Activated CD4-positive, alpha-beta T cell treated with anti-CD3 and anti-CD28 coated beads for 36 hours (primary cell): ENCODE measurements around the gene MAGI1. TPM values are rescaled to one million over a fixed set of nuclear protein-coding genes. Genes with fewer than 3 reads are reported as not detected.
A peak's percentile ranks its signal among the peaks of the same experiment; 100 is the strongest.

ENCODE experiments used
- ATAC-seq: fragments of 200-7000 bp; cut with Tn5 transposase; one replicate; pipeline ENCODE4 v1.10.0; 2021; ENCODE audit warnings: mild to moderate bottlenecking, moderate library complexity
- CTCF ChIA-PET: fragments of 350-600 bp; sonication (Branson Sonifier 250); formaldehyde crosslinking; loops from one replicate; lab custom pipeline; 2021; ENCODE audit warnings: antibody characterized with exemption; lab: Charles Lee
- POLR2A ChIA-PET: fragments of 350-600 bp; sonication (Branson Sonifier 250); formaldehyde crosslinking; loops from one replicate; lab custom pipeline; 2021; ENCODE audit warnings: antibody characterized with exemption, inconsistent platforms; lab: Charles Lee
- DNase-seq: peaks from one replicate; pipeline ENCODE4 v3.0.0-alpha.2; 2020
- H3K27ac Mint-ChIP-seq: one replicate; pipeline ENCODE4 v1.8.0; 2021; ENCODE audit warnings: mixed read lengths
- H3K27me3 Mint-ChIP-seq: one replicate; pipeline ENCODE4 v1.8.0; 2021; ENCODE audit warnings: mixed read lengths
- H3K36me3 Mint-ChIP-seq: one replicate; pipeline ENCODE4 v1.8.0; 2021; ENCODE audit warnings: low read depth, mixed read lengths
- H3K4me1 Mint-ChIP-seq: one replicate; pipeline ENCODE4 v1.8.0; 2021; ENCODE audit warnings: mixed read lengths
- H3K4me3 Mint-ChIP-seq: one replicate; pipeline ENCODE4 v1.8.0; 2021; ENCODE audit warnings: mild to moderate bottlenecking, moderate library complexity, mixed read lengths
- H3K9me3 Mint-ChIP-seq: one replicate; pipeline ENCODE4 v1.8.0; 2021; ENCODE audit warnings: low read depth, mixed read lengths
- intact Hi-C, 2 experiments: fragments of 100-400 bp; cut with DNase I in 1 of 2; cut with micrococcal nuclease in 1 of 2; formaldehyde crosslinking; loops; one replicate each; pipeline versions ENCODE4 v1.14.2 to v1.15.1; 2022 to 2024; cut with DNase I, micrococcal nuclease
- total RNA-seq, 2 experiments: library from RNA; stranded (reverse); gene quantifications; one replicate each; pipeline ENCODE4 v1.2.3, GENCODE V29; 2021

Gene MAGI1
- total RNA-seq, 2 experiments from 2014 or later: 0.09 to 0.18 TPM

DNA sequence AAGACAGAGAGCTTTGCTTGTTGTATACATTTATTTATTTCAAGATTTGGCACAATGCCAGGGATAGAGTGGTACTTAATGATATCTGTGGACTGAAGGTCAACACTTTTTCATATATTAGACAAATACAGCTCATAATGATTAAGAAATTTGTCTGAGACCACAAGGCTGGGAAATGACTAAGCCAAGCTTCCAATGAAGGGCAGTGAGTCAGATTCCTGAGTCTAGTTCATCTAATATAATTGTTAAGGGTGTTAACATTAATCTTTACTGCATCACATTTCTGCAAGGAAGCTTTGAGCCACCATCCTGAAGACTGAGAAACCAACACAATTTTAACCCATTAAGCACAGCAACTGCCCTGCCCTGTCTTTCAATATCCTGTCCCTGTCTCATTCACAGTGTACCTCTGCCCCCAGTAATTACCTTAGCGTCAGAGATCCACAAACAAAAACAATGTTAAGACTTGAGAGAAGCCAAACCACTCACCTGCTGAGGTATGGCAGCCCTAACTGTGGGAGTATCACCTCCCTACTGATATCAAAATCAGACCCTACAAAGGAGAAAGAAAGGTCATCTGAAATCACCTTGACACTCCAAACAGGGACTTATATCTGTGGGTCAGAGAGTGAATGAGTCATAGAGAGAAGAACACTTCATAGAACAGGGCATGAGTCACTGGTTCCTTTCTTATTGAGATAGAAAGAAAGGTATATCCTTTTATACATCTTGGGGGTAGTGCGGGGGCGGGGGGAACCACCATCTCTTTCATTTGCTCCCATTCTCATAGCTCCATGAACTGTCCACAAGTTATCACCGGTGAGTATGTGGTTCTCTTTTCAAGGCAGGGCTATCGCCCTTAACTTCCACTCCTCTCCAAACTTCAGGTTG, 74.7 kb downstream of the MAGI1 start:
- DNase-seq: peak; percentile 77
- Mint-ChIP-seq H3K36me3 (no peaks in the 10 kb centered on the region), H3K4me1 (peaks cover 14% of the 10 kb centered on the region), H3K27ac (peak overlapping the region; percentile 77), H3K9me3 (peaks cover 1% of the 10 kb centered on the region), H3K4me3 (no peak overlapping the region), H3K27me3 (peaks cover 8% of the 10 kb centered on the region)
- ChIA-PET POLR2A (no interaction called here), CTCF (no interaction called here)
- peak; percentile 94 for ATAC-seq
- intact Hi-C loops: loop anchor here (1.0 to 10.0 kb wide), 4 partner anchors 29 to 511 kb away; no protein-coding TSS in a partner anchor

DNA sequence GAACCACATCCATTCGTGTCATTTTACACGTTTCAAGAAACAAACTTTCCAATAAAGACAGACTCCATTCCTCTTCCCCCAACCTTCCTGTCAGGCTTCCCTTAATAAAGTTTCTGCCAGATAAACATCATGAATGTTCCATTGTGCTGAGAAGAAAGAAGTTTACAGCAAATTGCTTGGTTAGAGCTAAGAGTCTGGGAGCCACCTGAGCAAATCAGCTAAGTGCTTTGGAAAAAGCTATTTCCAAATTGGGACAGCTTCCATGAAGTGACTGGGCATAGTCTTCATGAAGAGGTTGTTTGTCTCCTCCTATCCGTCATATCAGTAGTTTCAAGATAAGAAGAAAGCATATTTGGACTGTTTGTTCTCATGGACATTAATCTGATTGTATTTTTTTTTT, 77.0 kb downstream of the MAGI1 start:
- Mint-ChIP-seq H3K36me3 (no peaks in the 10 kb centered on the region), H3K27ac (no peak overlapping the region), H3K27me3 (no peaks in the 10 kb centered on the region), H3K9me3 (peaks cover 1% of the 10 kb centered on the region), H3K4me1 (peaks cover 14% of the 10 kb centered on the region), H3K4me3 (no peak overlapping the region)
- DNase-seq (no peak), ATAC-seq (no peak)
- CTCF ChIA-PET: no interaction called here
- POLR2A ChIA-PET: no interaction called here
- intact Hi-C loops: loop anchor here in 1 of 2 experiments (10.0 kb wide), 1 partner anchor 513 kb away; no protein-coding TSS in a partner anchor

DNA sequence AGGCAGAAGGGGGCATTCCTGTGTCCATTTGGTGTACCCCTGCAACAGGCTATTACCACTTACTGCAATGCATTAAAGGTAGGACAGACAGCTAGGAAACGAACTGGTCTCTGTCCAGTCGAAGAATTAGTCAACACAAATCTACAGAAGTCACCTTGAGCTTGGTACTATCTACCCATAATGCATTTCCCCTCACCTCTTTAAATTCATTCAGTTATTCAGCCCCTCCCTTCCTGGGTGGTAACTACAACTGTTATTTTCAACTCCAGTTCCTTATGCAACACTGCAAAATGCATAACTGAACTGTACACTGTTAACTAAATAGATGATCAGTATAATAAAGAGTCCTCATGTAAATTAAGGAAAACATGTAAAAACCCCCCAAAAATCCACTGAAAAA, 77.6 kb downstream of the MAGI1 start:
- no peak overlapping the region for H3K27ac Mint-ChIP-seq
- CTCF ChIA-PET: no interaction called here
- POLR2A ChIA-PET: no interaction called here
- ATAC-seq (no peak), DNase-seq (no peak)
- H3K9me3 Mint-ChIP-seq: peaks cover 1% of the 10 kb centered on the region
- H3K36me3 Mint-ChIP-seq: no peaks in the 10 kb centered on the region
- H3K4me3 Mint-ChIP-seq: no peak overlapping the region
- no peaks in the 10 kb centered on the region for H3K27me3 Mint-ChIP-seq
- peaks cover 14% of the 10 kb centered on the region for H3K4me1 Mint-ChIP-seq
- intact Hi-C loops: loop anchor here in 1 of 2 experiments (10.0 kb wide), 1 partner anchor 514 kb away; no protein-coding TSS in a partner anchor

DNA sequence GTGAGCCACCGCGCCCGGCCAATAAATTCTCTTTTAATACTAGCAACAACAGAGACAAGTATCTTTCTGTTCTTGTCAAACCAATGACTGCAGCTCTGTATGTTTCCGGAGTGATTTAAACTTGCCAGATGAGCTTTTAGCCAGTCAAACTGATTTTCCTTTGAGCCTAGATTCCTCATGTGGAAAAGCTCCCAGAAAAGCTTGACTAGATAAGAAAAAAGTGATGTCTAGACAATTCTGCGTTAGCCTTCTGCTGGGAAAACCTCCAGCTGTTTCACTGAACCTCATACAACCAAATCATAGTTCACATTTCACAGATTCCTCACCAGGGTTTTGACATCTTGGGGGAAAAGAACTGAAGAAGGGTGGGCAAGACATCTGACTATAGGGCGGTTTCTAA, 78.6 kb downstream of the MAGI1 start:
- Mint-ChIP-seq H3K4me1 (peaks cover 14% of the 10 kb centered on the region), H3K4me3 (no peak overlapping the region), H3K27me3 (no peaks in the 10 kb centered on the region), H3K36me3 (no peaks in the 10 kb centered on the region), H3K27ac (no peak overlapping the region), H3K9me3 (peaks cover 1% of the 10 kb centered on the region)
- POLR2A ChIA-PET: no interaction called here
- ATAC-seq (no peak), DNase-seq (no peak)
- intact Hi-C loops: loop anchor here in 1 of 2 experiments (10.0 kb wide), 1 partner anchor 515 kb away; no protein-coding TSS in a partner anchor
- CTCF ChIA-PET: no interaction called here

DNA sequence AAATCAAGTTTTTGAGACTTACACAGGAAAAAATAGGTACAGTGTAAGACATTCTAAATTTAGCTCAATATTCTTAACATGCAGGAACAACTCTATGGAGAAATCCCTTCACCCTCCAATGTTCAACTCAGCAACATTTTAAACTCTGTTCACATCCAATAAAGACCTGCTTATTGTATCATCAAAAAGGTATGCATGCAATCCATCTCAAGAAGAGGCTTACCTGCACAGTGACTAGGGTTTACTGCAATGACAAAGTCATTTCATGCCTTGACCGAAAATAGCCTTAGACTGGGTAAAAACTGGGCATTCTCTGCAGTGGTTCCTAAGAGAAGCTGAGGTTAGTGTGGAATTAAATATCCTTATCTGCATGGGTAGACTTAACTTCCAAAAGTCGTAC, 80.5 kb downstream of the MAGI1 start:
- POLR2A ChIA-PET: no interaction called here
- no peak for DNase-seq
- Mint-ChIP-seq H3K27ac (no peak overlapping the region), H3K4me1 (no peaks in the 10 kb centered on the region), H3K9me3 (peaks cover 1% of the 10 kb centered on the region), H3K4me3 (no peak overlapping the region), H3K27me3 (no peaks in the 10 kb centered on the region), H3K36me3 (no peaks in the 10 kb centered on the region)
- intact Hi-C loops: no loop called here
- ATAC-seq: no peak
- CTCF ChIA-PET: no interaction called here

DNA sequence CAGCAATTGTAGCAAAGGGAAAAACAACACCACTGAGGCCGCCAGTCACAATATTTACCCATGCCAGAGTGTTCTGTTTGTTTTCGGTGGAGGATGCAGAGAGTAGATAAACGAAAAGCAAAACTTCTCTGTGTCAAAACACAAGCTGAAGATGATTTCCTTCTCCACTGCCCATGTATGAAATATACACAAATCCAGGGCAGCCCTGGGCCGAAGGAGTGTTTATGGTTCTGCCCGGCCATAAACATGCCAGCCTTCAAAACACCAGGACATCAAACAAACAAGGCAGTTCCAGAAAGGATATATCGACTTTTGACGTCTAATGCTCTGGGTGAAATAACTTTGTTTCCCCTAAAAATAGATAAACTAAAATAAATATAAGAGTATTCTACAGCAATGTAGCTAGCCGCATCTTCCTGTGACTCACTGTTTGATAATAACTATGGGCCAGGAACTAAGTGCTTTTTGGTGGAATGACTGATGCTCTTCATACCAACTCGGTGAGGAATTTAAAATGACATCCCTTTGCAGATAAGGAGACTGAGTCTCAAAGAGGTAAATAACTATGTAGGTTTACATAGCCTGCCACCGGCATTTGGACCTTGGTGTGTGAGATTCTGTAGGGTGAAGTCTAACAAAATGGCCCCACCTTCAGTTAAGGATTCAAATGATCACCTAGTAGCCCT, 82.8 kb downstream of the MAGI1 start:
- ATAC-seq (no peak), DNase-seq (no peak)
- H3K4me3 Mint-ChIP-seq: no peak overlapping the region
- no peaks in the 10 kb centered on the region for H3K27me3 Mint-ChIP-seq
- CTCF ChIA-PET: no interaction called here
- H3K36me3 Mint-ChIP-seq: no peaks in the 10 kb centered on the region
- no peak overlapping the region for H3K27ac Mint-ChIP-seq
- intact Hi-C loops: no loop called here
- H3K9me3 Mint-ChIP-seq: no peaks in the 10 kb centered on the region
- POLR2A ChIA-PET: no interaction called here
- no peaks in the 10 kb centered on the region for H3K4me1 Mint-ChIP-seq

DNA sequence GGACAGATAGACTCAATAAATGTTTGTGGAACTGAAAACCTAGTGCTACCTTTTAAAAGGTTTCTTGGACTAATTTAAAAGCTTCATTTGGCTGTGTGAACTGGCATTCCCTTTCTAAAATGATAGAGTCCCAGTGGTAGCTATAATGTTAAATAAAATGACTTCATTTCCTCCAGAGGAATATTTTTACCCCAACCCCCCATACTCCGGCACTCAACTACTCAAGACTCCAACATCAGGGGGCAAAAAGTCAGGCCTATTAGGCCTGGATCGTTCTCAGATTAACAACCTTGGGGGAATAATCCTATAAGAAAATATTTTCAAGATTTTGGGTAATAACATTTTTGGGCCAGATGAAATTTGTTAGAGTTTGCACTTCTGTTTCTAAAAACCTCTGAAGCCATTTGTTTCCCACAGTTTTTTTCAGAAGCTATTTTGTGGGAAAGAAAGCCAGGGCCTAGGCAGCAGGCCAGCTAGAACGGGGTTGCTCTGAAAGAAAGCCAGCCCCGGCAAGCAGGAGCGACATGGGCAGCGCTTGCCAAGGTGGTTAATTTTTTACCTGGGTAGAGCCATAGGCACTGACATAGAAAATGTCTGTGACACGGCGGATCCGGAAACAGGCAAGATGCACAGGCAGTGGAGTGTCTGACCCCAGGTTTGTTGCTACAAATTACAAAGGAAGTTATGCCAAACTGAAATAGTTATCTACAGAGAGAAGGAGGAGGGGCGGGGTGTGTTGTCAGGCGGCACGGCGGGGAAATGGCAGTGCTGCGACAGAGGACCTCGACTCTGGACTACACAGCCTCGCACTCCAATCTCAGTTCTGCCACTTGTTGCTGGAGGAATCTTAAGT, 84.6 kb downstream of the MAGI1 start:
- no peaks in the 10 kb centered on the region for H3K4me1 Mint-ChIP-seq
- DNase-seq: no peak
- H3K4me3 Mint-ChIP-seq: no peak overlapping the region

DNA sequence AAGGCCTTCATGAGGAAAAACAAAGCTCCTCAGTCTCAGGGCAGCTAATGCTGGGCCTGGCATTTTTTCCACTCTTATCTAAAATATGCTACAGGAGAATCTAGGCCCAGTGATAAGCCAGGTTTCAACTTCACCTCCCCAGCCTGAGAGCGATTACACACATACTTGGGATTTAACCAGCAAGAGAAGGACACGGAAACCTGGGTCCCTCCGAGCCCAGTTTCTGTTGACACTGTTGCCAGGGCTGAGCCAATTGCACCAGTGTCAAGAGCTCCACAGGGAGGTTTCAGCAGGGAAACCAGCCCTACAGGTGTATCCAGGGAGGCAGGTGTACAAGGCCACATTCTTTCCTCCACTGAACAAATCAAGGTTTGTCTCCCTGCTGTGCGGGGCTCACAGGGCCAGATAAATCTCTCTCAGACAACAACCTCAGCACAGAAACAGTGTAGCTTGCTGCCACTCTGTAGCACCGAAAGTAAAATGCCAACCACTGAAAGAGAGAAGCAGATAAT, 85.4 kb downstream of the MAGI1 start:
- intact Hi-C loops: no loop called here
- Mint-ChIP-seq H3K4me3 (no peak overlapping the region), H3K4me1 (no peaks in the 10 kb centered on the region), H3K27me3 (no peaks in the 10 kb centered on the region), H3K36me3 (no peaks in the 10 kb centered on the region), H3K9me3 (no peaks in the 10 kb centered on the region), H3K27ac (no peak overlapping the region)
- ChIA-PET CTCF (interaction anchor here (0.6 kb wide), 1 partner anchor 220 kb away, joined by 3 read pairs; no protein-coding TSS in a partner anchor), POLR2A (no interaction called here)
- DNase-seq (no peak), ATAC-seq (no peak)

More for the DNA sequence above, 84.6 kb downstream of the MAGI1 start:
- Mint-ChIP-seq H3K9me3 (no peaks in the 10 kb centered on the region), H3K27me3 (no peaks in the 10 kb centered on the region), H3K27ac (no peak overlapping the region), H3K36me3 (no peaks in the 10 kb centered on the region)
- no peak for ATAC-seq
- intact Hi-C loops: no loop called here
- ChIA-PET CTCF (interaction anchor here (0.6 kb wide), 1 partner anchor 241 kb away, joined by 3 read pairs; no protein-coding TSS in a partner anchor), POLR2A (no interaction called here)

DNA sequence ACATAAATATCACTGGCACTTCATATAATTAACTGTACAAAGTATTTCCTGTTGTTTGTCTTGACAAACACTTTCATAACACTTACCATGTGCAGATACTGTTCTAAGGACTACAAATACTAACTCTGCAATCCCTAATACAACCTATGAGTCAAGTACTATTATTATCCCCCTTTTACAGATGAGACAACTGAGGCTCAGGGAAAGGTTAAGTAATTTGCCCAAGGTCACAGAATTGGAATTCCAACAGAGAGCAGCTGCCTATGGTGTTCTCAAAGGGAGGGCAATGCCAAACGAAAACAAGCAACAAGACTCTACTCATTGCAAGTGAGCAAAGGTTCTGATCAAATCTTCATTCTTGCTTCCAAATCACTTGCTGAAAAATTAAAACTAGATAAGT, 85.9 kb downstream of the MAGI1 start:
- POLR2A ChIA-PET: no interaction called here
- H3K36me3 Mint-ChIP-seq: no peaks in the 10 kb centered on the region
- H3K4me1 Mint-ChIP-seq: no peaks in the 10 kb centered on the region
- H3K27me3 Mint-ChIP-seq: no peaks in the 10 kb centered on the region
- no peak overlapping the region for H3K27ac Mint-ChIP-seq
- intact Hi-C loops: no loop called here
- H3K4me3 Mint-ChIP-seq: no peak overlapping the region
- CTCF ChIA-PET: interaction anchor here (0.6 kb wide), 1 partner anchor 220 kb away, joined by 3 read pairs; no protein-coding TSS in a partner anchor
- DNase-seq (no peak), ATAC-seq (no peak)
- H3K9me3 Mint-ChIP-seq: no peaks in the 10 kb centered on the region

DNA sequence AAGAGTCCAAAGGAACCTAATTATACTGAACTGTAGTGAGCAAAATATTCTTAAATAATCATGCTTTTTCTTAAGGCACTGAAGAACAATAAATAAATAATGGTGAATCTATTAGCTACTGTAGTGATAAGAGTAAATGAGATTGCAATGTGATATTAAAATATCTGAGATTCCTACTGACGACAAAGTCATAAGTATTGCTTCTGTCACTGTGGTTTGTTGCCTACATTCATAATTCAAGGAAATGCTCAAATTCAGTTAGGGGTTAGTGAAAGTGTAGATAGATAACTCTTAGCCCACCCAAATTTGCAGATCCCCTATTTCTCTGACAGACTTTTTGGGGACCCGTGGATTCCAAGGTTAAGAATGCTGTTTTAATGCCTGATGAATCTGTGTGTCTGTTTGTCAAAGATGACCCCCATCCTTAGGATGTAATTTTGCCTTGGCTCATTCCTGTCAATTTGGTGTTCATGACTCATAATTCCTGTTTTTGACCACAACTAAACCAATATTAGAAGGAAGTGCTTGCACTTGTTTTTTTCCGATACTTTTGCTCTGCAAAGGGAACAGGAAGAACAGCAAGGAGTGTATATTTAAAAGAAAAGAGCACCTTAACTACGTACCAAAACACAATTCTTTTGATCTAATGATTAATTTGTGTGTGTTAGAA, 86.7 kb downstream of the MAGI1 start:
- Mint-ChIP-seq H3K4me1 (no peaks in the 10 kb centered on the region), H3K4me3 (no peak overlapping the region), H3K27ac (no peak overlapping the region), H3K9me3 (no peaks in the 10 kb centered on the region), H3K36me3 (no peaks in the 10 kb centered on the region), H3K27me3 (no peaks in the 10 kb centered on the region)
- DNase-seq (no peak), ATAC-seq (no peak)
- POLR2A ChIA-PET: no interaction called here
- CTCF ChIA-PET: no interaction called here
- intact Hi-C loops: no loop called here
